Measurements from ENCODE around the gene C3. TPM values are rescaled to one million over a fixed set of nuclear protein-coding genes. Genes with fewer than 3 reads are reported as not detected.
"Not testable (repeated sequence)": the region's sequence is repeated elsewhere in the genome, so short reads cannot be mapped to it uniquely, and the experiment has no call there.

The C3 gene
- total RNA-seq, 1 experiment from 2014 or later, result 1.1 TPM

DNA sequence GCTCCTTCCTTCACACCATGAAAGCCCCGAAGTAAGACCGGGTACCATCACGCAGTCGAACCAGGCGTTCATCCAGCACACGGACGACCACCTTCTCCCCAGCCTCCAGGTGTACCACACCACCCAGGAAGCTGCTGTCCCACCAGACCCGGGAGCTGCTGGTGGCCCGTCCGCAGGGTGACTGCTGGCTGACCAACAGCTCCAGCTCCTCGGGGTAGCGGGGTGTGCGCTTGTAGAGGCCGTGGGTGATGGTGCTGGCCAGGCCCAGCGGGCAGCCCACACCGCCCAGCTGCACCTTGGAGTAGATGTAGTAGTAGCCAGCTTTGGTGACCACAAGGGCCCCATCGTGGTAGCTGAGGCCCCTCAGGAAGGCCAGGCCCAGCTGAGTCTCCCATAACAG lies 55.5 kb downstream of the C3 start:
- no peak for DNase-seq (ENCODE audit: low read depth)

DNA sequence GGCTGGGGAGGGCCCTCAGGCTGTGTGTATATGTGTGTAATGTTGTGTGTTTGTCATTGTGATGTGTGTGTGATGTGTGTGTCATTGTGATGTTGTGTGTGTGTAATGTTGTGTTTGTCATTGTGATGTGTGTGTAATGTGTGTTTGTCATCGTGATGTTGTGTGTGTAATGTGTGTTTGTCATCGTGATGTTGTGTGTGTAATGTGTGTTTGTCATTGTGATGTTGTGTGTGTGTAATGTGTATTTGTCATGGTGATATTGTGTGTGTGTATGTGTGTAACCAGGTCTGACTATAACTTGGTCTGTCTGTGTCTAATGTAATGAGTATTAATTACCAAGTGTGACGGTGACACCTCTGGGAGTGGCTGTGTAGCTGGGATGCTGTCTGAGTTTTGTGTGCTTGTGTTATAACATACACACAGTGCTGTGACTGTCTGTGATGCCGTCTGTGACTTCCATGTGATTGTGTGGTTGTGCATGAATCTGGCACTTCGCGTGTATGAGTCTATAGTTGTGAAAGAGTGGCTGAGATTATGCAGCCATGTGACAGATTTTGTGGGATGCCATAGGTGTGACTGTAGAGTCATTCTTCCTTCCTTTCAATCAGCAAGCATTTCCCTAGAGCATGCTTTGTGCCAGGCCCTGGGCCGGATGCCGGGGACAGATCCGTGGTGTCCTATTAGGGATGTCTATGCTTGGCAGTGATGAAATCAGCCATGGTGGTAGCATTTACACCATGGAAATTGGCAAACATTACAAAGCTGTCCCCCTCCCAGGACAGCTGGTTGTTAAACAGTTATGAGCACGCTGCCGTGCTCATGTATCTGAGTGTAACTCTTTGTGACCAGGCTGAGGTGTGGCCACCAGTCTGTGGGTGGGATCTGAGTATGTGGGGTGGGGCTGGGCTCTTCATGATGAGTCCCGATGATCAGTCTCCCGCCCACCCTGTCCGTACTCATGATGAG lies 56.9 kb downstream of the C3 start:
- peak; percentile 8 for DNase-seq (ENCODE audit: low read depth)

DNA sequence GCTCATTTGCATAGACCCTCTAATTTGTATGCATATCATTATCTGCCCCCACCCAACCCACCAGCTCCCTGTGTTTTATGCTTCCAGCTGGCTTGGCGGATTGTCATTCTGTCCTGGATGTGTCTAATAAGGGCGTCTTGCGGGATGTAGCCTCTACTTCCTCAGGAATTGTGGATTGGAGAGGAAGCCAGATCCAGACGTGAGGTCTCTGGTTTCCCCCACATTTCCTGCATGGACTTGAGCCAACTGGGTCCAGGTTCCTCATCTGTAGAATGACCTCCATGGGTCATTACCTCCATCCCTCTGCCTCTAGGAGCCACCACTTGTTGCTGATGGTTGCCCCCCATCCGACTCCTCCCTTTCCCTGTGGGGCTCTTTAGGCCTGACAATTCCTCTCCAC lies 57.7 kb downstream of the C3 start:
- no peak for DNase-seq (ENCODE audit: low read depth)

DNA sequence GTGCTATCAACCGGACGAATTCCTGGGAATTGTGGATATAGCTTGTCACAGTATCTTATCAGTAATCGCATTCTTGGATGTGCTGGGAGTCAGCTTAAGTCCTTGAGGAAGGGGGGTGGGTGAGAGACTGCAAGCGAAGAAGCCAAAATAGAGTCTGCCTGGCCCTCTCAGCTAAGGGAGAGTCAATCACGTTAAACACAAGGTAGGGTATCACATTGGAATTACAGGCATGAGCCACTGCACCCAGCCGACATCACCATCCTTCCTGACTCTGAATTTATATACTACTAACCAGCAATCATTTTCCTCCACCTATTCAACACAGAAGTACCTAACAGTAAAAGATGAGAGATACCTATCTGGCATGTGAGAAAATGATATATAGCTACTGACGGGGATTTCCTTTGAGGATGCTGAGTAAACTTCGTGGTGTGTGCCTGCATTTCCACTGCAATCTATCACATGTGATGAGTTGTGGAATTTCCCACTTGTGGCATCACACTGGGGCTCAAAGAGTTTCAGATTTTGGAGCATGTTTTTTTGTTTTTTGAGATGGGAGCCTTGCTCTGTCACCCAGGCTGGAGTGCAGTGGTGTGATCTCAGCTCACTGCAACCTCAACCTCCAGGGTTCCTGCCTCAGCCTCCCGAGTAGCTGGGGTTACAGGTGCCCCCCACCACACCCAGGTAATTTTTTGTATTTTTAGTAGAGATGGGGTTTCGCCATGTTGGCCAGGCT lies 58.8 kb downstream of the C3 start:
- not testable (repeated sequence) for DNase-seq (ENCODE audit: low read depth)

DNA sequence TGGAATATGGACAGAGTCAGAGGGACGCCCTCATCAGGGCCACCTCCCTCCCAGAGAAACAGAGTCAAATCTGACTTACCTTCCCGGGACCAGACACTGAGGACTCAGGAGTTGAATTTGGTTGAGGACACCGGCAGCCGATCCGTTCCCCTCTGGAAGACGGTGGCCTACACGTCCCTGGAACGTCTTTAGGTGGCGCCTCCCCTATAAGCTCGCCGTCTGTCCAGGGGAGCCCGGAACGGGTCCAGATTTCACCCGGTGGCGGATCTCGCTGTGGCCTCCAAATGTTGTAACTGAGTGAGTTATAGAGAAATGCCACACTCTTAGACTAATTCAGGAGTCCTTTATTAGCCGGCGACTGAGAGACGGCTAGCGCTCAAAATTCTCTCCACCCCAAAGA lies 59.5 kb downstream of the C3 start:
- DNase-seq (ENCODE audit: low read depth), result no peak

DNA sequence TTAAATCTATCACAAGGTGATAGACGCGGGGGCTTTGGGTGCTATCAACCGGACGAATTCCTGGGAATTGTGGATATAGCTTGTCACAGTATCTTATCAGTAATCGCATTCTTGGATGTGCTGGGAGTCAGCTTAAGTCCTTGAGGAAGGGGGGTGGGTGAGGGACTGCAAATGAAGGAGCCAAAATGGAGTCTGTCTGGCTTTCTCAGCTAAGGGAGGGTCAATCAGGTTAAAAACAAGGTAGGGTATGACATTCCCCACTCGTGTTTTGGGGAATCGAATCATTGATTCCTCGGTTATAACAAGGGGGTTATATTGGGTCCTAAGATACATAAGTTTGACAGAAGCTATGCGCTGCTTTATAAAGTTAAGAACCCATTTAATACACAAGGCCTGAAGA lies 64.1 kb downstream of the C3 start:
- not testable (repeated sequence) for DNase-seq (ENCODE audit: low read depth)

DNA sequence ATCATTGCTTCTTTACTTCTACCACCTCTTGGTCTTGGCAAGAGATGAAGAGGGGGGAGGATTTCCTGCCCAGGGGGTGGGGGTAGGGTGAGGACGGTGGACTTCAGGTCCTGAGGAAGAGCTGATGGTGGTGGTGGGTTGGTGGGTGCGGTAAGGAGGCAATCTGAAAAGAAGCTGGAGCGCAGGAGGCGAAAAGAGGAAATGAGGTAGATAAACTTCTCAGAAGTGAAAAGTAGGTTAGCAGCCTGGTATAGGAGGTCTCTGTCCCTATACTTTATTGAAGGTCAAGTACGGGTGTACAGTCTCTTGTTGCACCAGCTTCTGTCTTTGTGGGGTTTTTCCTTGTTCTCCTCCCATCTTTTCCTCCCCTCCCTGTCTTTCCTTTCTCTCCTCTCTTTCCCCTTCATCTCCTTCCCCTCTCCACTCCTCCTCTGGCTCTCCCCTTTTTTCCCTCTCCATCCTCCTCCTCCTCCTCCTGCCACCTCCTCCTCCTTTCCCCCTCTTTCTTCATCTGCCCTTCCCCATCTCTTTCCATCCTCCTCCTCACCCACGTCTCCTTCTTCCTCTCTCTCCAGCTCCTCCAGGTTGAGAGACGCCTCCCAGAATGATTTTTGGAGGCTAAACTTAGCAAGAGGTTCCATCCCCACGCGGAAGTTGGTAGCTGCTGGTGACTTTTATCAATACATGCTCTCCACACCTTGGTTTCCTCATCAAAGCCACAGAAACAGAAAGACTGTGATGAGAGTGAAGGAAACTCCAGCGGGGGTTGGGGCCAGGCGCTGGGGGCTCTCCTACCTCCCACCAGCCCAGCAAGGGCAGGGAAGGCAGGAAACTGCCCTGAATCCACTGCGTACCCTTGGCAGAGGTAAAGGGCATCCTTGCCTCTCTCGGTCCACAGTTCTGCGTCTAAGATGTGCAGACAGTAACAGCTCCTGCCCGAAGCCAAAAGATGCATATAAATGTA lies 65.8 kb downstream of the C3 start:
- no peak for DNase-seq (ENCODE audit: low read depth)

DNA sequence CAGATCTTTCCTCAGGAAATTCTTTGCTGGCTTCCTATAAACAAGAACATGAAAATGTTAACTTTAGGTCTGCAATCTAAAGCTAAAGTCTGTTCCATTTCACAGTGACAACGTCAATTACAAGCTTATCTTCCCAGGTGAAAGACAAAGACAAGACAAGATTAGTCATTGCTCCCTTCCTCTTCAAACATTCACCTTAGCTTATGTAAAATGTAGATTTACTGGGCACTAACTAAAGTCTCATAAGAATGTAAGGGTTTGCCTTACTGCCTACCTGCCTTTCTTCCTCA lies 67.7 kb downstream of the C3 start:
- no peak for DNase-seq (ENCODE audit: low read depth)

DNA sequence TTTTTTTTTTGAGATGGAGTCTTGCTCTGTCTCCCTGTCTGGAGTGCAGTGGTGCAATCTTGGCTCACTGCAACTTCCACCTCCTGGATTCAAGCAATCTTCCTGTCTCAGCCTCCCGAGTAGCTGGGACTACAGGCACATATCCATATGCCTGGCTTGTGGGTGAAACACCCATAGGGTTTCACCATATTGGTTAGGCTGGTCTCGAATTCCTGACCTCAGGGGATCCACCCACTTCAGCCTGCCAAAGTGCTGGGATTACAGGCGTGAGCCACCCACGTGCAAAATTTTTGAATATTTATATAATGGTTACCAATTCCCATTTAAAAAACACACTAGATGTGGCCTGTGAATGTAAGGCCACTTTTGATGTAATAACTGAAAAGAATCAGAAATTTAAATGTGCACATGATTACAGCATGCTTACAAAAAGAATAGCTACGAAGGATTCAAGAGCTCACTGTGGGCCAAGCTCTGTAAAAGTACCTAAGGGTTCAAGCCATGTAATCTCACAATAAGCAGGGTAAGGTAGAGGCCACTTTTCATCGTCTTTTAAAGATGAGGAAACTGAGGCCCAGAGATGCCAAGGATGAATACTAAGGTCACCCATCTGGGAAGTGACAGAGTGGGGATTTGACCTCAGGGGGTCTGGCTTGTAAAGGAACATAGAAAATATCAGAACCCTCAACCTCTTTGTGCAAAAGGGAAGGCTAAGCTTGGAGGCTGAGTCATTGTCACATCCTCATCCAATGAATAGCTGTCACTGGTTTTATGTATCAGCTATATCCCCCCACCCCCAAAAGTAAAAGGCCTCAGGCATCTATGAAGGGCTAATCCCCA lies 68.3 kb downstream of the C3 start:
- no peak for DNase-seq (ENCODE audit: low read depth)

DNA sequence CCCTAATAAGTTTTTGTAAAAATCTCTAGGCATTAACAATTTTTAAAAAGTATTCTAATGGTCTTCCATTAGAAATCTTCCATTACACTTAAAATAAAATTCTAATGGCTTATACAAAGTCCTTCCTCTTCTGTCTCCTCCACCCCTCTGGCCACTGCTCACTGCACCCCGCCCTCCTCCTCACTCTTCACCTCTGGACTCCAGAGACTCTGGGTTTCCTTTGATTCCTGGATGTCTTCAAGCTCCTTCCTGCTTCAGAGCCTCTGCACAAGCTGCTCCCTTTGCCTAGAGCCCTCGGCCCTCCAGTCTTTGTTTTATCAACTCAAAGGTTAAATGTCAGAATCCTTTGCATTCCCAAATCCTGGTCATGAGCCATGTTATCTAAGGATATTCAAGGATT lies 71.3 kb downstream of the C3 start:
- DNase-seq (ENCODE audit: low read depth), result no peak

DNA sequence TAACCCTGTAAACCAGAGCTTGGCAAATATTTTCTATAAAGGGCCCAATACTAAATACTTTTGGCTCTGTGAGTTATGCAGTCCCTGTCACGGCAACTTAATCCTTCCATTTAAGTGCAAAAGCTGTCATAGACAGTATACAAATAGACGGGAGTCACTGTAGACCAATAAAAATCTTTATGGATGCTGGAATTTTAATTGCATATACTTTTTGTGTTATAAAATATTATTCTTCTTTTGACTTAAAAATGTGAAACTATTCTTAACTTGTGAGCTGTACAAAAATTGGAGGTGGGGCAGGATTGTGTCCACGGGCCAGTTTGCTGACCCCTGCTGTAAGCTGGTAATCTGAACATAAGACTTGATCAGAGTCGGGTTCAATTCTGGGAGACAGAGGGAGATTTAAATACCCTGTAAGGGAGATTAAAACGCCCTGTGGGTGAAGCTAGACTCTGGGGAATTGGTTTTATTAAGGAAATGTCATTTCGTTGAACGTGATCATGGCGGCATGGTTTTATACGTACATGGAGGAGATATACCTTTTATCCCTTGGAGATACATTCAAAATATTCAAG lies 72.2 kb downstream of the C3 start:
- no peak for DNase-seq (ENCODE audit: low read depth)

DNA sequence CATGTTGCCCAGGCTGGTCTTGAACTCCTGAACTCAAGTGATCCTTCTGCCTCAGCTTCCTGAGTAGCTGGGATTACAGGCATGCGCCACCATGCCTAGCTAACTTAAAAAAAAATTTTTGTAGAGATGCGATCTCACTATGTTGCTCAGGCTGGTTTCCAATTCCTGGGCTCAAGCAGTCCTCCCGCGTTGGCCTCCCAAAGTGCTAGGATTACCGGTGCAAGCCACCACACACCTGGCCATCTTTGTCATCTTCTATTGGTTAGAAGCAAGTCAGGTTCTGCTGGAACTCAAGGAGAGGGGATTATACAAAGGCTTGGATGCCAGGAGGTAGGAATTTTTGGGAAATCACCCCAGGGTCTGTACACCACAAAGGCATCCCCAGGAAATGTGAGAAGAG lies 75.7 kb downstream of the C3 start:
- DNase-seq (ENCODE audit: low read depth), result no peak

DNA sequence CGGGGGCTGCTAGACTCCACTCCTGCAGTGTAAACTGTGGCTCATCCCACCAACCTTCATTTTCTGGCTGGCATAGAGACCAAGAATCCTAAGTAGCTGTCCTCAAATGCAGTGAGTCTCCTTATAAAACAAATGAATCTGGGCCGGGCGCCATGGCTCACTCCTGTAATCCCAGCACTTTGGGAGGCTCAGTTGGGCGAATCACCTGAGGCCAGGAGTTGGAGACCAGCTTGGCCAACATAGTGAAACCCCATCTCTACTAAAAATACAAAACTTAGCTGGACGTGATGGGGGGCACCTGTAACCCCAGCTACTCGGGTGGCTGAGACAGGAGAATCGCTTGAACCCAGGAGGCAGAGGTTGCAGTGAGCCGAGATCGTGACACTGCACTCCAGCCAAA lies 80.1 kb downstream of the C3 start:
- not testable (repeated sequence) for DNase-seq (ENCODE audit: low read depth)

DNA sequence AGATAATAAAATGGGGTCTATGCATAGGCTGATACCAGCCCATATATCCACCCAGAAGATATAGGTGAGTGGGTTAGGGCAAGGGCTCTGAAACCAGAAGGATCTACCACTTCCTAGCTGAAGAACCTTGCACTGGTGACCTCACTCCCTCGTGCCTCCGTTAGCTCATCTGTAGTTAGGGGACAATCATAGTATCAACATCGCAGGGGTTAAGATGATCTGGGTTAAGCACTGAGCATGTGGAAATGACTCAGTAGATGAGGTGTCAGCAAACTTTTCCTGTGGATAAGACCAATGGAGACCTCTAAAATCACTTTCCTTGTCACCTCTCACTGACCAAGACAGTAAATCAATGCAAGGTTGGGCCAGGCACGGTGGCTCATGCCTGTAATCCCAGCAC lies 81.0 kb downstream of the C3 start:
- DNase-seq (ENCODE audit: low read depth), result peak; percentile 12

DNA sequence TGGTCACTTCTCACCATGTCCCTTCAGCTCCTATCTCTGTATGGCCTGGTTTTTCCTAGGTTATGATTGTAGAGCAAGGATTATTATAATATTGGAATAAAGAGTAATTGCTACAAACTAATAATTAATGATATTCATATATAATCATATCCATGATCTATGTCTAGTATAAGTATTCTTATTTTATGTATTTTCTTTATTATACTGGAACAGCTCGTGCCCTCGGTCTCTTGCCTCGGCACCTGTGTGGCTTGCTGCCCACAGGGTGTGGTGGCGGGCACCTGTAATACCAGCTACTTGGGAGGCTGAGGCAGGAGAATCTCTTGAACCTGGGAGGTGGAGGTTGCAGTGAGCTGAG lies 87.0 kb downstream of the C3 start:
- DNase-seq (ENCODE audit: low read depth), result not testable (repeated sequence)

DNA sequence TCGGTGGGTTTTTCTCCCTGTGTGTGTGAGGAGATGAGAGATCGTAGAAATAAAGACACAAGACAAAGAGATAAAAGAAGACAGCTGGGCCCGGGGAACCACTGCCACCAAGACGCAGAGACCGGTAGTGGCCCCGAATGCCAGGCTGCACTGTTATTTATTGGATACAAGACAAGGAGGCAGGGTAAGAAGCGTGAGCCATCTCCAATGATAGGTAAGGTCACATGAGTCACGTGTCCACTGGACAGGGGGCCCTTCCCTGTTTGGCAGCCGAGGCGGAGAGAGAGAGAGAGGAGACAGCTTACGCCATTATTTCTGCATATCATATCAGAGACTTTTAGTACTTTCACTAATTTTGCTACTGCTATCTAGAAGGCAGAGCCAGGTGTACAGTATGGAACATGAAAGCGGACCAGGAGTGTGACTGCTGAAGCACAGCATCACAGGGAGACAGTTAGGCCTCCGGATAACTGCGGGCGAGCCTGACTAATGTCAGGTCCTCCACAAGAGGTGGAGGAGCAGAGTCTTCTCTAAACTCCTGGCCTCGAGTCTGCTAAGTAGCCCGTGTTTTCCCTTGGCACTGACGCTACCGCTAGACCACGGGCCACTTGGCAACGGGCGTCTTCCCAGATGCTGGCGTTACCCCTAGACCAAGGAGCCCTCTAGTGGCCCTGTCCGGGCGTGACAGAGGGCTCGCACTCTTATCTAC lies 87.5 kb downstream of the C3 start:
- peak; percentile 54 for DNase-seq (ENCODE audit: low read depth)

DNA sequence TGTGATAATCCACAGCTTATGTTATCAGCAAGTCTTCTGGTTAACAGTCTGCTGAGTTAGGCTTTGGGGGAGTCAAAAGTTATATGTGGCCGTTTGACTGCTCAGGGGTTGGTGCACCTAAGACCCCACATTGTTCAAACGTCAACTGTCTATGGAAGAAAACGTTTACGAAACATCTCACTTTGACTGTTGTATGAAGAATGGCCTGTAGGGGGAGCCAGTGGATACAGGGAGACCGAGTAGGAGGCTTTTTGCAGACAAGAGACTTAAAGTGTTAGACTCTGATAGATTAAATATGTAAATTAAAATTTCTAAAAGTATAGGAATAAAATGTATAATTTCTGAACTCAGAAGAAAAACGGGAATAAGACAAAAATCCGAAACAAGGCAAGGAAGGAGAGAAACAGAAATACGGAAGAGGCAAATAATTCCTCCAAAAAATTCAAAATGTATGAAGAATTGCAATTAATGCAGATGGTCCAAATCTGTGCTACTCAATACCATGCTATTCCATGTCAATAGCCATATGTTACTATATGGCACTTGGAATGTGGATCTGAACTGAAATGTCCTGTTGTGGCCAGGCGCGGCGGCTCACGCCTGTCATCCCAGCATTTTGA lies 88.3 kb downstream of the C3 start:
- peak; percentile 63 for DNase-seq (ENCODE audit: low read depth)

Measured in LHCN-M2 (cell line).